Measurements from ENCODE around the gene USF1. TPM values are rescaled to one million over a fixed set of nuclear protein-coding genes. Genes with fewer than 3 reads are reported as not detected.
"Not testable (repeated sequence)": the region's sequence is repeated elsewhere in the genome, so short reads cannot be mapped to it uniquely, and the experiment has no call there.

The USF1 gene
- total RNA-seq, 1 donor from 2014 or later: 57.2 TPM

- Mint-ChIP-seq H3K9me3 (ENCODE audit: unreplicated experiment) (no peaks in the 10 kb centered on the region), H3K27me3 (ENCODE audit: unreplicated experiment) (peaks cover 7% of the 10 kb centered on the region), H3K4me1 (ENCODE audit: unreplicated experiment) (no peaks in the 10 kb centered on the region), H3K36me3 (ENCODE audit: unreplicated experiment) (no peaks in the 10 kb centered on the region), H3K4me3 (ENCODE audit: unreplicated experiment) (no peak within 1 kb of the TSS), H3K27ac (ENCODE audit: unreplicated experiment) (no peak within 1 kb of the TSS)
- DNase-seq (ENCODE audit: extremely low spot score, unreplicated experiment): no peak
- TF ChIP-seq CTCF (IDR thresholded peaks at IDR 0.05): no peak
Measured at GRCh38 chr1:161069731-161070270, 24.0 kb upstream of the USF1 start, which contains the start of gene ARHGAP30. ARHGAP30 (minus strand) TSS chr1:161069891; CDS start chr1:161069624, 267 bp downstream.

GRCh38 chr1:161069241-161069640 is 23.5 kb upstream of the USF1 start:
- no peak for TF ChIP-seq CTCF (IDR thresholded peaks at IDR 0.05)

GRCh38 chr1:161068306-161069234 is 22.8 kb upstream of the USF1 start:
- no peaks in the 10 kb centered on the region for H3K4me1 Mint-ChIP-seq (ENCODE audit: unreplicated experiment)
- no peak for DNase-seq (ENCODE audit: extremely low spot score, unreplicated experiment)
- no peak for TF ChIP-seq CTCF (IDR thresholded peaks at IDR 0.05)
- H3K27ac Mint-ChIP-seq (ENCODE audit: unreplicated experiment): no peak overlapping the region
- H3K36me3 Mint-ChIP-seq (ENCODE audit: unreplicated experiment): no peaks in the 10 kb centered on the region
- H3K9me3 Mint-ChIP-seq (ENCODE audit: unreplicated experiment): no peaks in the 10 kb centered on the region
- peaks cover 19% of the 10 kb centered on the region for H3K27me3 Mint-ChIP-seq (ENCODE audit: unreplicated experiment)
- no peak overlapping the region for H3K4me3 Mint-ChIP-seq (ENCODE audit: unreplicated experiment)

More at GRCh38 chr1:161069241-161069640, 23.5 kb upstream of the USF1 start:
- Mint-ChIP-seq H3K36me3 (ENCODE audit: unreplicated experiment) (no peaks in the 10 kb centered on the region), H3K27me3 (ENCODE audit: unreplicated experiment) (peaks cover 12% of the 10 kb centered on the region), H3K27ac (ENCODE audit: unreplicated experiment) (no peak overlapping the region), H3K9me3 (ENCODE audit: unreplicated experiment) (no peaks in the 10 kb centered on the region), H3K4me1 (ENCODE audit: unreplicated experiment) (no peaks in the 10 kb centered on the region), H3K4me3 (ENCODE audit: unreplicated experiment) (no peak overlapping the region)
- no peak for DNase-seq (ENCODE audit: extremely low spot score, unreplicated experiment)

- Mint-ChIP-seq H3K27me3 (ENCODE audit: unreplicated experiment) (peaks cover 29% of the 10 kb centered on the region), H3K4me3 (ENCODE audit: unreplicated experiment) (no peak overlapping the region), H3K4me1 (ENCODE audit: unreplicated experiment) (no peaks in the 10 kb centered on the region), H3K36me3 (ENCODE audit: unreplicated experiment) (no peaks in the 10 kb centered on the region), H3K9me3 (ENCODE audit: unreplicated experiment) (no peaks in the 10 kb centered on the region), H3K27ac (ENCODE audit: unreplicated experiment) (no peak overlapping the region)
- no peak for TF ChIP-seq CTCF (IDR thresholded peaks at IDR 0.05)
- DNase-seq (ENCODE audit: extremely low spot score, unreplicated experiment): no peak
Measured at GRCh38 chr1:161066694-161067093, 20.9 kb upstream of the USF1 start.

GRCh38 chr1:161065681-161066080 is 19.9 kb upstream of the USF1 start:
- not testable (repeated sequence) for H3K4me3 Mint-ChIP-seq (ENCODE audit: unreplicated experiment); H3K36me3 Mint-ChIP-seq (ENCODE audit: unreplicated experiment); H3K4me1 Mint-ChIP-seq (ENCODE audit: unreplicated experiment); H3K27ac Mint-ChIP-seq (ENCODE audit: unreplicated experiment); H3K9me3 Mint-ChIP-seq (ENCODE audit: unreplicated experiment); DNase-seq (ENCODE audit: extremely low spot score, unreplicated experiment)
- H3K27me3 Mint-ChIP-seq (ENCODE audit: unreplicated experiment): peaks cover 29% of the 10 kb centered on the region

- peaks cover 37% of the 10 kb centered on the region for H3K27me3 Mint-ChIP-seq (ENCODE audit: unreplicated experiment)
- H3K27ac Mint-ChIP-seq (ENCODE audit: unreplicated experiment); DNase-seq (ENCODE audit: extremely low spot score, unreplicated experiment); H3K9me3 Mint-ChIP-seq (ENCODE audit: unreplicated experiment); H3K4me3 Mint-ChIP-seq (ENCODE audit: unreplicated experiment); H3K4me1 Mint-ChIP-seq (ENCODE audit: unreplicated experiment); H3K36me3 Mint-ChIP-seq (ENCODE audit: unreplicated experiment): not testable (repeated sequence)
Measured at GRCh38 chr1:161063936-161064335, 18.2 kb upstream of the USF1 start.

Data from osteocyte (in vitro differentiated cells).